Effector CD4-positive, alpha-beta T cell (primary cell): ENCODE data around the gene NME7.
"Not testable (repeated sequence)": the region's sequence is repeated elsewhere in the genome, so short reads cannot be mapped to it uniquely, and the experiment has no call there.

ENCODE experiments used
- DNase-seq: peaks from one replicate; pipeline ENCODE4 v3.0.0-alpha.2; 2020

Gene NME7

DNA sequence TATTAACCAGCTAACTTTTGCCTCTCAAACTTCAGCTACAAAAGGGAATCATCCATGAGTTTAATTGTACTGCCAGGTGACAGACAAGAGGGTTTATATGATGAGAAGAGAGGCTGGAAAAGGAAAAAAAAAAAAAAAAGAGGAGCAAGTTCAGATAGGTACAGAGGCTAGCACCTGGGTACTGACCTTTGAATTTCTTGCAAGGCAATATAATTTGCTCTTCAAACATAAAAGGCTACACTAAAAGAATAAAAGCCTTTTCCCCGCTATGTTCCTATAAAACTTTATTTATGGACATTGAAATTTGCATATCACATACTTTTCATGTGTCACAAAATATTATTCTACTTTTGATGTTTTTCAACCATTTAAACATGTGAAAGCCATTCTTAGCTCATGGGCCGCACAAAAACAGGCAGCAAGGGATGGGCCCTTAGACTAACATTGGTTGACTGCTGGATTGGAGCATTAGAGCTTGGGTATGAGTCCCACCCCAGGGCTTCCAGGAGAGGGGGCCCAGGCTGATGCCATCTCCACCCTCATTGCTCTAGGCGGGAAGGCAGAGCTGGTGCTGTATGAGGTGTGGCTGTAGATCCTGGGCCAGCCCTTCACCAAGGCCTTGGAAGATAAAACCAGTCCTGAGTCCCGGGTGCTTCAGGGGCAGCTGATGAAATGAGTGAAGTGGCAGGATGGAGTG is 216.8 kb downstream of the NME7 start:
- no peak for DNase-seq

DNA sequence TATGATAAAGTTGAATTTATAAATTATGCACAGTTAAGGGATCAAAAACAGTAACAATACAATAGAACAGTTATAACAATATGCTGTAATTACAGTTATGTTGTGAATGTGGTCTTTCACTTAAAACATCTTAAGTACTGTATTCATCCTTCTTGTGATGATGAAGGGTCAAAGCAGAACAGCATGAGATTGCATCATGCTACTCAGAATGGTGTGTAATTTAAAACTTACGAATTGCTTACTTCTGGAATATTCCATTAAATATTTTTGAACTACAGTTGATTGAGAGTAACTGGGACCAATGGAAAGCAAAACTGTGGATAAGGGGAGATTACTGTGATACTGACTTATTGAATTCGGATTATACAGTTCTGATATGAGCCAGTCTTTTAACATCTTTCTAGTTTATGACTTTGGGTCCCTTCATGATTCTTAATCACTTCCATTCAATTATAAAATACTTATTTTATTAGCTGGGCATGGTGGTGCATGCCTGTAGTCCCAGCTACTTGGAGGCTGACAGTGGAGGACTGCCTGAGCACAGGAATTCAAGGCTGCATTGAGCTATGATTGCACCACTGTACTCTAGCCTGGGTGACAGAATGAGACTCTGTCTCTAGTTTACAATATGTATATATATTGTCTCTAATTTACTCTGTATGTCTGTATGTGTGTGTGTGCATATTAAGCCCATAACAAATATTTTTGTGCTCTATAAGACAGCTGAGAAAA is 217.9 kb downstream of the NME7 start:
- DNase-seq: no peak

DNA sequence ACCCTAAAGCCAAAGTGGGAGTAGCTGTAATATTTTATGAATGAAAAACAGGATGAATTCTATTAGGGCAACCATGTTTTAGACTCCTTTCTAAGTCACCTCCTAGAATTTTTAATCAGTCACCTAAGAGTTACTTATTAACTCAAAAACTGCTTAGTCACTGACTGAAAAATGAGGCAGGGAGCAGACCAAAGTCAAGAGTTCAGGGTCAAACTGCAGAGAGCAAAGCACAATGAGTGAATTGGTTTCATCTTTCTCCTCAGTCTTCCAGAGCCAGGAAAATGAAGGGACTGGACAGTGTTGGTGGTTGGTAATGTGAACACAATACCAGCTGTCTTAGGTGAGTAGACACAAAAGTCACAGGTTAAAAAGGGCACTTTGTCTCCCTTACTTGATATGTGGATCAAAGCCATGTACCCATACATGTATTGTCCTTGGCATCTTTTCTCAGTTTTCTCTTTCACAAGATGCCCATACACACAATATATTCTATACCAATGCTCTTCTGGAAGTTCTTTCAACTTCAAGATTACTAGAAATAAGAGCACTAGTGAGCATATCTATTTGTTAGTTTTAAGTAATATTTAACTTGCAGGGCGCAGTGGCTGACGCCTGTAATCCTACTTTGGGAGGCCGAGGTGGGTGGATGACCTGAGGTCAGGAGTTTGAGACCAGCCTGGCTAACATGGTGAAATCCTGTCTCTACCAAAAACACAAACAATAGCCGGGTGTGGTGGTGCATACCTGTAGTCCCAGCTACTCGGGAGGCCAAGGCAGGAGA is 218.9 kb downstream of the NME7 start:
- no peak for DNase-seq

DNA sequence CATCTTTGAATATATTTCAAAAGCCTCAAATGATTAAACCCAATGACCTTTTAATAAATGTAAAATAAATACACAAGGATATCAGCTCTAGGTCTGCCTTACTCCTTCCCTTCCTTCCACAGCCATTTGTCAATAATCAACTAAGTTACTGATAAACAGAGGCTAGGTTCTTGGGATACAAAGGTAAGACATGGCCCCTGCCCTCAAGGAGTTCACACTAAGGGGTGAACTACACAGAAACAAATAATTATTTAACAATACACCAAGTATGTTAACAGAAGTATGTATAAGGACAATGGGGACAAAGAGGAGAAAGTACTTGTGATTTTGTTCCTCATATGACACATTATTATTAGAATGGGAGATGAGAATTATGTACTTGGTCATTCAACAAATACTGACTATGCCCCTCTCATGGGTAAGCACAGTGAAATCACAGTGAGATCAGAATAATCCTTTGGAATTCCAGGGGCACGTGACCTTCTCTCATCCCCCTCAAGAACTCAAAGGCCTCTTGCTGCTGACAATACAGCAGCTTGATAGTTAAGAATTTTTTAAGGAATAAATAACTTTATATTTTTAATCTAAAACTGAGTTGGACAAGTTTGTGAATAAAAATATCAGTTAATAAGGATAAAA is 220.9 kb downstream of the NME7 start:
- DNase-seq: no peak

DNA sequence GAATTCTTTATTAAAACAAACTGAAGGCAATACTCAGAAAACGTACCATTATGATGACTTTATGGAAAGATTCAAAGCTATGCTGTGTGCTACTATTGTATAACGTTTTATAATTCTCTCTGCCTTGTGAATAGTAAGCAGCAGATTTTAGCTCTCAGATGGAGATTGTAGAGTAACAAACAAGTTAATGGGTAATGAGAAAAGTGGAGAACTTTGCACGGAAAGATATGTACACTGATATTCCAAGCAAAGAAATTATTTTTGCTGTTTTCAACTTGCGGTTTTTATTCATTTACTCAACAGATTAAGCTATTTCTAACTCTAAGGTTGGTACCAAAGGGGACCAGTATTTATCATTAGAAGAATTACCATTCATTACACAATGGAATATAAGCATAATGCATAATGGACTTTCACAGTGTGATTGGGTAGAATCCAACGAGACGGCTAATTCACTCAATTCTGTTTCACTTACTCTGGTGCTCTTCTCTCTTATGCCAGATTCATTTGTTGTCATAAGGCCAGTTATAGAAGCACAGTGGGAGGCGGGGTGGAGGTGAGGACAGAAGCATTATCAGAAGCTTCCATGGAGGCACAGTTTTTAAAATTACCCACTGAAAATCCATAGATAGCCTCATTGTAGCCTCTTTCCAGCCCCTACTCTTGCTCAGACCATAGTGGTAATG is 222.5 kb downstream of the NME7 start:
- DNase-seq: no peak

DNA sequence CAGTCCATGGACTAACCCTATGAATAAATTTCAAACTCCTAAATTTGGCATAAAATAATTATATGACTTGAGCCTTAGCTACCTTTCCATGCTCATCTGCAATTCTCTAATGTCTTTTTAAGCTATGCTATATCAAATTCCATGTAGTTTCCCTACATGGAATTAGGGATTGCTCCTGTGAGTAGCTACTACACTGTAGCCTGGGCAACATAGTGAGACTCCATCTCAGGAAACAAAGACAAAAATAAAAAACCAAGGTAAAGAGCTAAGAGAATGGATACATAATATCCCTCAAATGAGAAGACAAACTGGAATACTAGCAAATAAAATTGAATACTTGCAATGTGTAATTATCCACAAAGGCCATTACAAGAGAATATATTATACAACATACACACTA is 223.6 kb downstream of the NME7 start:
- DNase-seq: no peak

DNA sequence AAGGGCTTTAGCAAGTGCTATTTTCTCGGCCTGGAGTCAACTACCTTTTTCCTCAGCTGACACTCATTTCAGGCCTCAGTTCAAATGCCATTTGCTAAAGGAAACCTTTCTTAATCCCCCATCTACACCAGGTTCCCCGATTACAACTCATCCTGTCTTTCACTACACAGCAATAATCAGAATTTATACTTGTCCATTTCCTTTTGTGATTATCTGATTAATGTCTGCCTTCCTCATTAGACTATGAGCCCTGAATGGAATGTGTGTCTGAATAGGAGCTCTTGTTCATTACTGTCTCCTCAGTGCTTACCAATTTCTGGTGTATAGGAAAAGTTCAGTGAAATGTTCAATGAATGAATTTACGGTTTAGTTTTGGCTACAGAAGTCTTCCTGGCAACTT is 224.3 kb downstream of the NME7 start:
- DNase-seq: no peak

DNA sequence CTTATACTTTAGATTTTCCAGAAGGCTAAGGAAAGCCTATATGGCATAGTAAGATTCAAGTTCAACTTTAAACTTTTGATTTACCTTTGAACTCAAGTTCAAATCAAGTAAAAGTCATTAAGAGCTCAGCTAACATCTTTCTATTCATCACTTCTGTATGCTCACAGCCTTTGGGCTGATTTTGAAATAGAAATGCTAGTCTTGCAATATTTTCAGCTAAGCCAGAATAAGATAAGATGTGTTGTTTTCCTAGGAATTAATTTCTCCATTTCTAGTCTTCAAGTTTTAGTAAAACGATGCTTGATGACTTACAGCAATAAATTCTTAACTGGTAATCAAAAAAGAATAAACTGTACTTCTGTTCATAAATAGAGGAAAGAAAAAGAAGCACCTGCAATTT is 225.5 kb downstream of the NME7 start:
- DNase-seq: no peak

DNA sequence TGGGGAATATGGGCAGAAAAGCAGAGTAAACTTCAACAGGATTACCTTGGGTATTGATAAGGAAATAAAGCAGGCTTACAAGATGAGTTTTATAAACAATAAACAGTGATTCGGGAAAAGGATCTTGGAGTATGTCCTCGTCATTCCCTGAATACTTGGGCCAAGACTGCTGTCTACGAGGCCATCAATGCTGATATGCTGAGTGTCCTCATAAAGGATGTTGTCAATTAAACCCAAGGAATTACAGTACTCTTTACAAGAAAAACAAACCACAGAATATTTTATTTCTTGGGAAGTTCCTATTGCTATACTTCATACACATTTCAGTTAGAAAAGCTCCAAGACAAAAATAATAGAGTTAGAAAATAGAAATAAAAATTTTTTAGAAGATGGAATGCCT is 226.2 kb downstream of the NME7 start:
- DNase-seq: no peak

DNA sequence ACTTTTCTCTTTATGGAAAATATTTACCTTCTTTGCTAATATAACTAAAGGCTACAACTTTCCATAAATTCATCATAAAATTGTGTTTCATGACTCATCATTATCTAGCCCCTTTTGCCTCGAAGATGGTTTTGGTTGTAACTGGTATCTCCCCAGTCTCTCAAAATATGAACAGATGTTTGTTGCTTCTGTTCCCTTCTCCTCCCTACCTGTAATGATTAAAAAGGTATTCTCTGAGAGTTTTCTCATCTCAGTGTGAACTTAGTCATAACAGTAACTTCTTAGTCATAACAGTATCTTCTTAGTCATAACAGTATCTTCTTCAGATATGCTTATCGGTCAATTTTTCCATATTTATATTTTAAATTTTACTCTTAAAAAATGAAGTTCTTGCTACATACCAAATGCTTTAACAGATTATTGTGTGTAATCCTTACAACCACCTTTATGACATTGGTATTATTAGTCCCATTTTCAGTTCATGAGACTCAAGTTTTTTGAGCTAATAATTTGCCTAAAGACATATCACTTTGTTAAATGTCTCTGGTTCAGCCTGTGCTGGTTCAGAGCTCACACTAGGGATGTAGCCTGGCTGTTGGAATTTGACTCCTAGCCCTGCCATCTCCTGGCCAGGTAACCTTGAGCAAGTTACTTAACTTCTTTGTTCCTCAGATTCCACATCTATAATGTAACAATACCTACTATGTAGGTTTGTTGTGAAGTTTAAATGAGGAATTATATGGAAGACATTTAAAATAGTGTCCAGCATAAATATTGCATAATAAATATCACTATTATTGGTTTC is 228.5 kb downstream of the NME7 start:
- DNase-seq: no peak

DNA sequence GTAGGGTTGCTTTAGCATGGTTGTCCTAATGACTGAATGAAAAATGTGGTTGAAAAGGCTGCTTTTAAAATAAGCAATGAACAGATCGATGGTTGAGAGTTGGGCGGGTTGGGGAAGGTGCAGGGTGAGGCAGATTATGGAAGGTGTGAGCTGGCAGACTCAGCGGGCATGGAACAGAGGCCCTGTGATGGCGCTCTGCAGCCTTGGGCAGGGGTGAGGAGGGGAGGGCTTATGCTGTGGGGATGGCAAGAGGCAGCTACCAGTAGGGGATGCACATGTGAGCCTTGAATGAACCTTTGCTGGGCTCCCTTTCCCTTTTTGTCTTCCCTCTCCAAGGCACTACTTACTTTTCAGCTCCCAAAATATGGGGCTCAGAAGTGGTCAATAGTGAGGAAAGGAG is 230.2 kb downstream of the NME7 start:
- no peak for DNase-seq

DNA sequence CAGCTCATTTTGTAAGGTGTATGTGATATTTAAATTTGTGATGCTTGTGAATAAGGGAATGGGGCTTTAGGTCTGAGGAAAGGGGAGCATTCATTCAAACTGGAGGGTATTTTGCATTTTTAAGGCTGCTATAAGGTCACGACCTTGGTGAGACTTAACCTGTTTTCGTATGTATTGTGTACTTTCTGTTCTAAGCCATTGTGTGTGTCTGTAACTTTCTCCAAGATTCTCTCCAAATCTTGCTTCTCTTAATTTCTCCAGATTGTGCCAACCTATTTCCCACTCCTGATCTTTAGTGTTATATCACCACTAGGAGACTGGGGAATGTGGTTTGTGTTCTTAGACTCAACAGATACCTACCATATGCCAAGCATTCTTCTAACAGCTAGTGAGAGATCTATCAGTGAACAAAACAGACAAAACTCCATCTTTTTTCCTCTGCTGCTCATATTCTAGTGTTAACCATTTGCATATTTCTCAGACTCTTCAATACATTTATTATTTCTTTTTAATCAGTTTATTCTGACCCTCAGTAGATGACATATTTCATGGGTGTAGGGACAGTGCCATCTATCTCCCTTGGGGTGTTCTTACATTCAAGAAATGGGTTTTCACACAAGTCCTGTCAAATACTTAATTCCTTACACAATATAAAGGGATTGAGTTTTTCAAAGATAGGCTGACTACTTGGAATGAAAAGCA is 233.6 kb downstream of the NME7 start:
- DNase-seq: no peak

DNA sequence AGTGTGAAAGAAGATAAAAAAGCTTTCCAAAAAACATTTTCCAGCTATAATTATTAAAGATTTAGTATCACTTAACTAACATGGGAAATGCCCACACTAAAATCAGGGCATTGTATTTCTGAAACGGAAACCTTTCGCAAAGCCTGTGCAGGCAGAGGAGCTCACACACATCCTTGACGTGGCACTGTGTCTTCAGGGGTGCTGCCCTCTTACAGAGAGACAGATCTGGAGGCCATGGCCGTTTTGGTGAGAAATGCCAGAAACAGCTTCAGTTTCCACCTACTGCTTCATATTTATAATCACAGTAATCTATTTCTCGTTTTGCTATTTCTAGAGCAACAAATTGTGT is 234.4 kb downstream of the NME7 start:
- no peak for DNase-seq

DNA sequence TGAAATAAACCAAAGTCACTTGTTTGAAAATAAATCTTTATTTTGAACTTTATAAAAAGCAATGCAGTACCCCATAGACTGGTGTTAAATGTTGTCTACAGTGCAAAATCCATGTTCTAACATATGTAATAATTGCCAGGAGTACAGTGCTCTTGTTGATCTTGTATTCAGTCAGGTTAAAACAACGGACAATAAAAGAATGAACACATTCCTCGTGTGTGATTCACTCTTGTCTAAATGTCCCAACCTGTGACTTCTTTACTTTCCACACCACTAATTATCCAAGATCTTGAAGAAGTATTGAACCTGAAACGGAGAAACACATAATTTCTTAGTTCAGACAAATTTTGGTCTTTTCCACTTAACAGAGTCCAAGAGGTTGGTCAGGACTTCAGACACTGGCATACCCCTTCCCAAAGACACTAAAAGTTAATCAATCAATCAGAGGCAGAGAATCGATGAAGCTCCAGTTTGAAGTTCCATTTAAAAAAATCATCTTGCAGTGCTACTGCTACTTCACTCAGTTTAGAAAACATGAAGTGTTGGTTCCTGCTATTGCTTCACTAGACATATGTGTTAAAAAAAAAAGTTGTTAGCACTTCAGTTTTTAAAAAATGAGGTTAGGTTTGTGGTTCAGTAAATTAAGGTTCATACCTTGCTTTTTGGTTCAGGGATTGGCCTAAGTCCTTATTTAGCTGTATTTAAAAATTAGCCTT is 234.9 kb downstream of the NME7 start:
- DNase-seq: no peak

DNA sequence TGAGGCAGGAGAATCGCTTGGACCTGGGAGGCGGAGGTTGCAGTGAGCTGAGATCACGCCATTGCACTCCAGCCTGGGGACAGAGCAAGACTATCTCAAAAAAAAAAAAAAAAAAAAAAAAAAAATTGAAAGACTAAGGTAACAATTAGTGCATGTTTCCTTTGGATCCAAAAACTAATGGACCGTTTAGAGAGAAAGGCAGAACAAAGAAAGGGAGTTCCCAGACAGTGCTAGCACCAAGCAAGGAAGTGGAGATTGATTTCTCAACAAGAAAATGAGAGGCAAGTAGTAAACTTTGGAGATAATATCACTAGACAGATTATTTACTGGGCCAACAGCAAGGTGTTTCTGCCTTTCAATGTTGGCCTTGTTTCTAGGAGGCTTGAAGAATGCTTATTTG is 236.9 kb downstream of the NME7 start:
- no peak for DNase-seq

DNA sequence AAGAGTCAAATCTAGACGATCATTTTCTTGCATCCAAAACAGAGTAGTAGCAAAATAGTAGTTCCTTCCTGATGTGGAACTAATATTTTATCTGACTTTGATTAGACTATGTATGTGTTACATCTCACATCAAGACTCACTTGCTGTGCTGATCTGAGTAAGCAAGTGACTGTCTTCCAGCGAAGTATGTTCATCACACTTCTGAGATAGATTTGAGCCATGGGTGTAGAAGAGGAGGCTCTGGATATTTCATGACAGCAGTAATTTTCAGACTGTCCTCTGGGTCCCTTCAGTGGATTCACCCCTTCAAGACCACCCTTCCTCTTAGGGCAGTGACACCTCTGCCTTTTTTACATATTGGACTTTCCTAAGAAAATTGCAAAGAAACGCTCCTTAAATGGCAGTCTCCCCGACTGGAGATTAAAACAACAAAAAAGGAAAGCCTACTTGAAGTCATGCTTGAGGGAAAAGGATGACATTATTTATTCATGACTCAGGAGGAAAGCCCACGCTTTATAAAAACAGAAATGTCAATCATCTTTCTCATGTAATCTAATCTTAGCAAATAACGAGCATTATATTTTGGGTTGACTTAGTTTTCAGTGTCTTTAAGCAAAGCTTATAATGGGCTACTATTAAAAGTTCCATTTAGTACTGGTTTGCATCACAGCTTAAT is 238.3 kb downstream of the NME7 start:
- DNase-seq: no peak

DNA sequence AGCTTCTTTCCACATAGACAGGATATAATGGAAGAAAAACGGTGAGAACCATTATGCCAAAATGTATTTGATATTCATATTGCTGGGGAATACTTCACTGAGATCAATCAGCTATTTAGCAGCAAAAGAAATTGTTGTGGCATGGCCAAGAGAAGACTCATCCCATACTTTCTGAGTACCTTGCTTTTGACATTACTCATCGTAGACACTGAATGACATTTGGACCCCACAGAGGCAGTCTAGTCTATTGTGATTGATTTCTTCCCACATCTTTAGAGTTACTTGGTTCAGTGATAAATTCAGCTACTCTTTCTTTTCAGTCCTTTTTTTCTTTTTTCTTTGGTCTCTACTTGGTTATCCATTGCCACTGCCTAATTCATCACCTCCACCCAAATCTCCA is 239.0 kb downstream of the NME7 start:
- DNase-seq: no peak

DNA sequence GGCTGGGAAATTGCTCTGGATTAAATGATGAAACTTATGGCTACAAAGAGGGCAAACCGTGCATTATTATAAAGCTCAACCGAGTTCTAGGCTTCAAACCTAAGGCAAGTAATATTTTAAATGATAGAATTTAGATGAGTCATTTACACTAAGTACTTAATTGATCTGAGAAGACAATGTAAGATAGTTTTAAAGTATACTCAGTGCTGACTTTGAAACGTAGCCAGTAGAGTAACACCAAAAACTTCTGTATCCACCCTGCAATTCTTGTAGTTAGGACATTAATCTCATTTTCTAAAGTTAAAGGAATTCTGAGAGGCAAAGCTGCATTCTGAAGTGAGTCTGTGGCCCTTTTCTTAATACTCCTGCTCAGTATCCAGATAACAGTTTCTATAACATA is 240.3 kb downstream of the NME7 start:
- no peak for DNase-seq

DNA sequence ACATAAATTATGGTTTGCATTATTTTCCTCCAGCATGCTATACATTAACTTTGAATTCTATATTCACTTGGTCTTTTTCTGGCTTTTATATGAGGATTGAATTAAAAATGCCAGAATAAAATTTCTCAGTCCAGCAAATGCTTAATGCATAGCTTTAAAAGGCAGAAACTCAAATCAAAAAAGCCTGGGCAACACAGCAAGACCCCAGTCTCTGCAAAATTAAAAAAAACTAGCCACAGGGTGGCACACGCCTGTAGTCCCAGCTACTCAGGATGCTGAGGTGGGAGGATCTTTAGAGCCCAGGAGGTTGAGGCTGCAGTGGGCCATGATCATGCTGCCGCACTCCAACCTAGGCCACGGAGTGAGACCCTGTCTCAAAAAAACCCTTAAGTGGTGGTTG is 241.3 kb downstream of the NME7 start:
- no peak for DNase-seq

DNA sequence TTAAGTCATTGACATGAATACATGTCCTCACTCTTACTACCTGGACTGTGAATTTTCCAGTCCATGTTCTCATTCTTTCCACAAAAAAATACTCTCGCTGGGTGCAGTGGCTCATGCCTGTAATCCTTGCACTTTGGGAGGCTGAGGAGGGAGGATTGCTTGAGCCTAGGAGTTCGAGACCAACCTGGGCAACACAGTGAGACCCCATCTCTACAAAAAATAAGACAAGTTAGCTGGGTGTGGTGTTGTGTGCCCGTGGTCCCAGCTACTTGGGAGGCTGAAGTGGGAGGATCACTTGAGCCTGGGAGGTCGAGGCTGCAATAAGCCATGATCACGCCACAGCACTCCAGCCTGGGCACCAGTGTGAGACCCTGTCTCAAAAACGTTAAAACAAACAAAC is 242.0 kb downstream of the NME7 start:
- DNase-seq: not testable (repeated sequence)
